ENCODE measurements around the gene SPINK8.

The SPINK8 gene

DNA sequence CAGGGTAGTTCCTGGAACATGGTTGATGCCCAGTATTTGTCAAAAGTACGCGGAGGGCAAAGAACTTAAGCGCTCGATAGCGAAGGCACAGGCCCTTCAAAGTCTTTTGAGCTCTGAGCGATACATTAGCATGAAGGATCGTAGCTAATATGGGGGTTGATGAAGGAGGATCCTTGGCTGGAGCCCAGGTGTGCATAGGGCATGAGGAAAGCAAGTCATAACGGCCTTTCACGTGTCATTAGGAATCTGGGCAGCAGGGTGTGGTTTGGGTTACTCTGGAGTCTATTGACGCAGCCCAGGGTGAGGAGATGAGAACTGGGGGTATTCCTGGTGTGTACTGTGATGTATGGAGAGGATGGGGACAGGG lies 31.7 kb downstream of the SPINK8 start:
- Mint-ChIP-seq H3K27me3 (no peaks in the 10 kb centered on the region), H3K36me3 (ENCODE audit: low read depth) (peaks cover 43% of the 10 kb centered on the region), H3K4me3 (peak overlapping the region; percentile 95), H3K4me1 (peaks cover 44% of the 10 kb centered on the region), H3K27ac (peak overlapping the region; percentile 79), H3K9me3 (no peaks in the 10 kb centered on the region)
- DNase-seq, result peak; percentile 20
- peak; percentile 5 for ATAC-seq

DNA sequence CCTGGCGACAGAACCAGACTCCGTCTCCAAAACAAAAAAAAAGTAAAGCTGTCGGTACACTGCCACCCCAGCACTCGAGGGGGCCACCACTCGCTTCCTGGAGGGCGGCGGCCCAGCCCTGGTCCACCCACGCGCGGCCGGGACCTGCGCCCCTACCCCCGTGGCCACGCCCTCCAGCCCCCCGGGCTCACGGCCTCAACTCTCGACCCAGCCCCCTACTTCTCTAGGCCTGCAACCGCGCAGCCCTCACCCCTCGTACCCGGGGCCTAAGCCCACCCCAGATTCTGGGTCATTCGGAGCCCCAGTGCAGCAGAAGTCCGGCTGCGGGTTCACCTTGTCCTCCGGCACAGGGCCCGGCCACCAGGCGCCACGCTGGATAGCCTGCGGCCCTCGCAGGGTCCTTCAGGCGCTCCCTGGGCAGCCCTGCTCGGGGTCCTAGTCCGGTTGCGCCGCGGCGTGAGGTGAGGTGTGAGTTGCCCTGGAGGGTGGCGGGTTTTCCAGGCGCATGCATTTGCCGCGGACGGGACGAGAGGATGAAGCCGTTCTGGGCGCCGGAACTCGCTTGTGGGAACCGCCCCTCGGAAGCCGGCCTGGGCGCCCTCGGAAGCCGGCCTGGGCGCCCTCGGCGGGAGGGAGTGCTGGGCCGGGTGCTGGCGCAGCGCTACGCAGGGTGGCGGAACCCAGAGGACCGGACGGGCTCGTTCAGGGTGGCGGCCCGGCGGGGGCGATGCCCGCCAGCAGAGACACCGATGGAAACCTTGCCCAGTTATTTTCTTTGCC lies 32.3 kb downstream of the SPINK8 start, which contains the start of gene NME6:
Gene NME6, minus strand, starts transcription at position 348 of the 780 bp plus-strand sequence.
- Mint-ChIP-seq H3K9me3 (no peaks in the 10 kb centered on the region), H3K4me3 (peak within 1 kb of the TSS; percentile 95), H3K4me1 (peaks cover 44% of the 10 kb centered on the region), H3K27ac (peak within 1 kb of the TSS; percentile 79), H3K36me3 (ENCODE audit: low read depth) (peaks cover 49% of the 10 kb centered on the region), H3K27me3 (no peaks in the 10 kb centered on the region)
- ATAC-seq (peak; percentile 92), DNase-seq (peak; percentile 97)

DNA sequence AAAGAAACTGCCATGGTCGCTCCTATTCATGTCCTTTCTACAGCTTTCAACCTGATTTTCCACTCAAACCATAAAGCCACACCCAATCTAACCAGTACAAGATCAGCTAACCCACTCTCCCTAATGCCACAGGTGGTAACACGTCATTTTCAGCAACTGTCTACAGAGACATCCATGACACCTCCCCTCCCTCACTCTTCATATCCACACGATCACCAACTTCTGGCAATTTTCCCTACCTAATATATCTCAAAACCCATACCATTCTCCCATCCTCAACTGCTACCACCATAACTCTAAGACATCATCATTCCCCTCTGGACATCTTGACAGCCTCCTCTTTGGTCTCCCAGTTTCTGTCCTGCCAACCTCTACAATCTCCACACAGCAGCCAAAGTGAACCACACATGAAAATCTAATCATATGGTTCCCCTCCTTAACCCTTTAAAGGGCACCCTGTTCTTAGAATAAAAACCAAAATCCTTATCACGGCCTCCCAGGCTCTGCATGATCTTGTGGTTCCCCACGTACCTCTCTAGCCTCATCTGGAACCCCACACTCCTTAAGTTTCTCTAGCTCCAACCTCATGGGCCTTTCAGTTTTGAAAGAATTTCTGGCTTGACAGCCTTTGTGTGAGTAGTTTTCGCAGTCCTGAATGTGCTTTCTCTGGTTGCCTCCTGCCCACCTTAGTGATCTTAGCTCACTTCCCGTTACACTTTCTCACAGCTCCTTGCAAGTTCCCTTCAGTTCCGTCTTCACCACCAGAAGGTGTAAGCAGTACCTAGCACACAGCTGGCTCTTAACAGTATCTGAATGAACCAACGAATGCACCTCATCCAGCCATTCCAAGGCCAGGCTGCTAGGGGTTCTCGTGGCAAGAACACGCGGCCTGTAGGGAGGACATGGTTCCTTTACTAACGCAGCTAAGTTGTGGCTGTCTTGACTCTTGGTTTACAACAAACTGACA lies 33.4 kb downstream of the SPINK8 start:
- H3K36me3 Mint-ChIP-seq (ENCODE audit: low read depth), result peaks cover 56% of the 10 kb centered on the region
- H3K4me3 Mint-ChIP-seq, result peak overlapping the region; percentile 95
- H3K27ac Mint-ChIP-seq, result peak overlapping the region; percentile 79
- ATAC-seq (peak; percentile 35), DNase-seq (peak; percentile 38)
- H3K4me1 Mint-ChIP-seq, result peaks cover 44% of the 10 kb centered on the region
- H3K9me3 Mint-ChIP-seq, result no peaks in the 10 kb centered on the region
- H3K27me3 Mint-ChIP-seq, result no peaks in the 10 kb centered on the region

DNA sequence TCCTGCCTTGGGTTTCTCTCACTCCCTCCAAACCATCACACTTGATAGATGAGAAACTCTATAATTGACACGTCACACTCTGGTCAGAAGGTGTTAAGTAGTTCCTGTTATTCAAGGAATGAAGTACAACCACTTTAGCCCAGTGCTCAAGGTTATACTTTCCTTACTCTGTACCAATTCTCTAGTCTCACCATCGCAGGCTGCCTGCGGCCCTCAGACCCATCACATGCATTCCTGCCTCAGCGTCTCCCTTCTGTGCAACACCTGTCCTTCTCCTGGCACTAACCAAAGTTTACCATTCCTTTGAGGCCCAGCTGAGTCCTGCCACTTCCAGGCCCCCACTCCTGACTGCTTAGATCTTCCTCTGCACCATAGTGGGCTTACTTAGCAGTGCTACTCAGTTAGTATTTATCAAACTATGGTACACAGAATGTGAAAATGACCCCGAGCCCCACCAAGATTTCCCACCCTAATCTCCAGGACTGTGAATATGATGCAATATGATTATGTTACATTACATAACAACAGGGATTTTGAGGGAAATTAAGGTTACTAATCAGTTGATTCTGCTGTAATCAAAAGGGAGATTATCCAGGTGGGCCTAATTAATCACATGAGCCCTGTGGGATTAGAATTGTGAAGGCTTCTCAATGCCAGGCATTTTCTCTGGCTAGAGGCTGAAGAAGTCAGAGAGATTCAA lies 36.2 kb downstream of the SPINK8 start:
- DNase-seq (no peak), ATAC-seq (no peak)
- H3K4me1 Mint-ChIP-seq, result peaks cover 39% of the 10 kb centered on the region
- no peak overlapping the region for H3K4me3 Mint-ChIP-seq
- peak overlapping the region; percentile 9 for H3K27ac Mint-ChIP-seq
- H3K9me3 Mint-ChIP-seq, result no peaks in the 10 kb centered on the region
- H3K27me3 Mint-ChIP-seq, result no peaks in the 10 kb centered on the region
- peaks cover 65% of the 10 kb centered on the region for H3K36me3 Mint-ChIP-seq (ENCODE audit: low read depth)

DNA sequence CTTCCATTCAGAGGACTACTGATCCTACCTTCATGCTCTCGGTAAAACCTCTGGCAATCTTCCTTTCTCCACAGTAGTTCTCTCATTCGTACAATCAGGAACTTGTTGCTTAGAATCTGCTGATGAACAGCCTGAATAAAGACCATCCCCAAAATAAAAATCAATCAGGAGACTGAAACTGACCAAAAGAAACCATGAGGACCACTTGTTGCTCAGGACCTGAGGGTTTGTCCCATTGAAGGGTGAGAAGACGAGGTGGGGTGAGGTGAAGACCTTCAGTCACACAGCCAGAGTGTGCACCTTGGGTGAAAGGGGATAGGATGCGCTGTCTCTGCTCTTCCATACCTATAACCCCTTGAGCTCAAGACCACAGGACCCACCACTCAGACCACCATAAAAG lies 36.8 kb downstream of the SPINK8 start:
- DNase-seq, result no peak
- Mint-ChIP-seq H3K4me1 (peaks cover 33% of the 10 kb centered on the region), H3K27me3 (no peaks in the 10 kb centered on the region), H3K9me3 (no peaks in the 10 kb centered on the region), H3K27ac (no peak overlapping the region), H3K36me3 (ENCODE audit: low read depth) (peaks cover 66% of the 10 kb centered on the region), H3K4me3 (no peak overlapping the region)
- no peak for ATAC-seq

DNA sequence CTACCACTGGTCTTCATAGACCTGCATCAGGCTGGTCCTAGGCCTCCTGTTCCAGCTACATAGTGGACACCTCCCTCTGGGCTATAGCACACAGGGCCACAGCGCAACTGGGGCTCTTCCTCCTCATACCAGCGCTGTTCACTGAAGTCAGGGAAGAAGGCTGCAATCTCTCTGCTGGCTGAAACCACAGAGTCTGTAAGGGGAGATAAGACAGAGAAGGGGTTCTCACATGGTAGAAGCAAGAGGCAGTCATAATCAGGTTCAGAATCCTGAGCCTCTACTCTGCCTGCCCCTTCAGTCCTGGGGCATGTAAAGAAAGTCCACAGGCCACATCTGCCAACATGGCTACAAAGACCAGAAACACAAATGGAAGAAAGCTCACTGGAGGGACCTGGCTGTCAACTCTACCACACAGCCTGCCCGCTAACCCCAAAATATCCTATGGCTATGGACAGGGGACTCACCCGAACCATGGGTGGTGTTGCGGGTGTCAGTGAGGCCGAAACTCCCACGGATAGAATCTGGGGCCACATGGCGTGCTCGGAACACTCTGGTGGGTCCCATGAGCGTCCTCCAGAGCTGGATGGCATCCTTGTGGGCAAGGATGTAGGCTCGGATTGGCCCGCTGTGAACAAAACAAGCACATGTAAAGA lies 38.7 kb downstream of the SPINK8 start:
- ATAC-seq, result no peak
- H3K4me3 Mint-ChIP-seq, result no peak overlapping the region
- H3K36me3 Mint-ChIP-seq (ENCODE audit: low read depth), result peaks cover 62% of the 10 kb centered on the region
- H3K27me3 Mint-ChIP-seq, result no peaks in the 10 kb centered on the region
- H3K27ac Mint-ChIP-seq, result no peak overlapping the region
- H3K9me3 Mint-ChIP-seq, result no peaks in the 10 kb centered on the region
- peaks cover 25% of the 10 kb centered on the region for H3K4me1 Mint-ChIP-seq
- no peak for DNase-seq

DNA sequence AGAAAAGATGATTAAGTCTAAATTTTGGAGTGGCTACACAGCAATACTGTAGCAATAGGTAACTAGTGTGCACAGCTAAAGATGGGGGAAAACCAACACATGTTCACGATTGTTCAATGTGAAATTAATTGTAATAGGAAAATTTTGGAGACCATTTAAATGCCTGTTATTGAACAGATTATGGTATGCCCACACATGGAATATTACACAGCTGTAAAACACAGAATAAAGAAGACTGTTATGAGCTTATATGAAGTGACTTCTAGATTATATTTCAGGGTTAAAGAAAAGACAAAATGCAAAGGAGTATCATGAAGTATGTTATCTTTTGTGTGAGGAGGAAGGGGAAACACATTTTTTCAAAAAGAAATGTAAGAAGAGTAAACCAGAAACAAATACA lies 43.8 kb downstream of the SPINK8 start:
- no peak for DNase-seq
- H3K27ac Mint-ChIP-seq, result no peak overlapping the region
- H3K9me3 Mint-ChIP-seq, result no peaks in the 10 kb centered on the region
- no peak overlapping the region for H3K4me3 Mint-ChIP-seq
- no peak for ATAC-seq
- H3K27me3 Mint-ChIP-seq, result no peaks in the 10 kb centered on the region
- H3K4me1 Mint-ChIP-seq, result no peaks in the 10 kb centered on the region
- peaks cover 32% of the 10 kb centered on the region for H3K36me3 Mint-ChIP-seq (ENCODE audit: low read depth)

DNA sequence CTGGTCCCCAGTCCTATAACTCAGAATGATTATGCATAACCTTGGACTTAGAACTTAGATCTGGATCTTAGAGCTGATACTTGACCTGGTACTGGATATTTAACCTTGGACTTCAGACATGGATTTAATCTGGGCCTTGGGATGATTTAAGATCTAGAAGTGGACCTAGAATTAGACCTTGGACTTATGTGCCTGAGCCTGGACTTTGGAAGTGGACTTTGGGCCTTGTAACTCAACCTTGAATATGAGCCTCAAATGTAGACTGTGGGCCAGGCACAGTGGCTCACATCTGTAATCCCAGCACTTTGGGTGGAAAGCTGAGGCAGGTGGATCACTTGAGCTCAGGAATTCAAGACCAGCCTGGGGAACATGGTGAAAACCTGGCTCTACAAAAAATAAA lies 46.4 kb downstream of the SPINK8 start:
- Mint-ChIP-seq H3K27me3 (no peaks in the 10 kb centered on the region), H3K36me3 (ENCODE audit: low read depth) (peaks cover 14% of the 10 kb centered on the region), H3K4me3 (no peak overlapping the region), H3K27ac (no peak overlapping the region), H3K9me3 (no peaks in the 10 kb centered on the region), H3K4me1 (no peaks in the 10 kb centered on the region)
- DNase-seq, result no peak
- no peak for ATAC-seq

DNA sequence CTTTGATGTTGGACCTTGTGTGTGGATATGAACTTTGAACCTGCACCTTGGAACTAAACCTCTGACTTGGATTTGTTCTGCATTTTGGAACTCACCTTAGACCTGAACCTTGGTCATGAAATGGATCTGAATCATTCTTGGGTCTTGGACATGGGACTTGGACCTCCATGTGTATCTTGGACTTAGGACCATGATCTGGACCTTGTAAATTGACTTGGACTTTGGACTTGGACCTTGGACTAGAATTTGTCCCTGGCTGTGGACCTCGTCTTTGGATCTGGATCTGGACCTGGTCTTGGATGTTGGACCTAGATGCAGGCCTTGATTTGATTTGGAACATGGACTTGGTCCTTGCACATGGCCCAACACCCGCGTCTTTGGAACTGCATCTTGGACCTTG lies 47.2 kb downstream of the SPINK8 start:
- Mint-ChIP-seq H3K27me3 (no peaks in the 10 kb centered on the region), H3K9me3 (no peaks in the 10 kb centered on the region), H3K36me3 (ENCODE audit: low read depth) (peaks cover 13% of the 10 kb centered on the region), H3K4me1 (no peaks in the 10 kb centered on the region), H3K27ac (no peak overlapping the region), H3K4me3 (no peak overlapping the region)
- DNase-seq (no peak), ATAC-seq (no peak)

DNA sequence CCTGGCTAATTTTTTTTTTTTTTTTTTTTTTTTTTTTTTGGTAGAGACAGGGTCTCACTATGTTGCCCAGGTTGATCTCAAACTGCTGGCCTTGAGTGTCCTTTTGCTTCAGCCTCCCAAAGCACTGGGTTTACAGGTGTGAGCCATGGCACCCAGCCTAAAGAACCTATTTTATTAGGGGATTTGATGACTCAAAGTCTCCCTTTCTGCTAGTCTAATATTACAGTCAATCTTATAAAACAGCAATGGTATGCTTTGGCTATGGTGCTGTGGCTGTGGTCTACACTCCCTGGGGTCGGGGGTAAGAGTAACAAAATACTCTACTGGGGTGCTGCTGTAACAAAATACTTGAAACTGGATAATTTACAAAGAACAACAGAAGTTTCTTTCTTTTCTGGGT lies 47.8 kb downstream of the SPINK8 start:
- no peaks in the 10 kb centered on the region for H3K27me3 Mint-ChIP-seq
- DNase-seq, result no peak
- peaks cover 10% of the 10 kb centered on the region for H3K36me3 Mint-ChIP-seq (ENCODE audit: low read depth)
- no peak overlapping the region for H3K27ac Mint-ChIP-seq
- no peaks in the 10 kb centered on the region for H3K9me3 Mint-ChIP-seq
- H3K4me3 Mint-ChIP-seq, result no peak overlapping the region
- H3K4me1 Mint-ChIP-seq, result no peaks in the 10 kb centered on the region
- ATAC-seq, result no peak

DNA sequence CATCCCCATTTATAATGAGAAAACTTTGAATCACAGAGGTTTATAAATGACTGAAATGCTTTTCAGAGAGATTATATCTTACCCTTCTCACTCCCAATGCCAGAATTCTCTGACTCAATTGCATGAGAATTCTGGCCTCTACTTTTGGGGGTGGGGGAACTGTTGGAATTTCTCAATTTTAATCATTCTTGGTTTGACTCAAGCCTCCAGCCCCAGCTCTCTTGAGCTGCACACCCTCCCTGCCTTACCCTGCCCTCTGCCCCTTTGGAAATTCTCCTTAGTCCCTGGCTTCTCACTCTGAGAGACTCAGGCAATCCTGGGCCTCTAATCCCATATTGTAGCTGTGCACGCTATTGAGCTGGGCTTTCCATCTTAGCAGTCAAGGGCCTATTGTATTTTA lies 48.3 kb downstream of the SPINK8 start:
- DNase-seq (no peak), ATAC-seq (no peak)
- no peaks in the 10 kb centered on the region for H3K27me3 Mint-ChIP-seq
- H3K27ac Mint-ChIP-seq, result no peak overlapping the region
- no peaks in the 10 kb centered on the region for H3K9me3 Mint-ChIP-seq
- no peak overlapping the region for H3K4me3 Mint-ChIP-seq
- H3K4me1 Mint-ChIP-seq, result no peaks in the 10 kb centered on the region
- H3K36me3 Mint-ChIP-seq (ENCODE audit: low read depth), result peaks cover 10% of the 10 kb centered on the region

DNA sequence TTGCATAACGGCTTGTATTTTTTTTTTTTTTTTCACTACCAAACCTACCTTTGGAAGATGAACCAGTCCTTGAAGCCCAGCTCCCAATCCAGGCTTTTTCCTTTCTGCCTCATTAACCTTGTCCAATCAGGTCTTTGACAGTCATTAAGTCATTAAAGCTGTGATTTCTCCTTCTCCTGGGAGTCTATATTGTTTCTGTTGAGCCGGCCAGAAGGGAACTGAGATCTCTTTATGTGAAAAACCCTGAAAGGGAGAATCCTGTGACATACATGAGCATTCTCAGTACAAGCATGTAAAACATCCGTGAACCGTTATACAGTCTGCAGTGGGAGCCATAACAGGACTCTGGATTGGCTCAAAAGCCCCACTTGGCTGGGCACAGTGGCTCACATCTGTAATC lies 52.6 kb downstream of the SPINK8 start:
- no peaks in the 10 kb centered on the region for H3K9me3 Mint-ChIP-seq
- H3K4me3 Mint-ChIP-seq, result no peak overlapping the region
- no peak overlapping the region for H3K27ac Mint-ChIP-seq
- no peak for ATAC-seq
- DNase-seq, result no peak
- H3K27me3 Mint-ChIP-seq, result no peaks in the 10 kb centered on the region
- peaks cover 2% of the 10 kb centered on the region for H3K36me3 Mint-ChIP-seq (ENCODE audit: low read depth)
- H3K4me1 Mint-ChIP-seq, result no peaks in the 10 kb centered on the region

DNA sequence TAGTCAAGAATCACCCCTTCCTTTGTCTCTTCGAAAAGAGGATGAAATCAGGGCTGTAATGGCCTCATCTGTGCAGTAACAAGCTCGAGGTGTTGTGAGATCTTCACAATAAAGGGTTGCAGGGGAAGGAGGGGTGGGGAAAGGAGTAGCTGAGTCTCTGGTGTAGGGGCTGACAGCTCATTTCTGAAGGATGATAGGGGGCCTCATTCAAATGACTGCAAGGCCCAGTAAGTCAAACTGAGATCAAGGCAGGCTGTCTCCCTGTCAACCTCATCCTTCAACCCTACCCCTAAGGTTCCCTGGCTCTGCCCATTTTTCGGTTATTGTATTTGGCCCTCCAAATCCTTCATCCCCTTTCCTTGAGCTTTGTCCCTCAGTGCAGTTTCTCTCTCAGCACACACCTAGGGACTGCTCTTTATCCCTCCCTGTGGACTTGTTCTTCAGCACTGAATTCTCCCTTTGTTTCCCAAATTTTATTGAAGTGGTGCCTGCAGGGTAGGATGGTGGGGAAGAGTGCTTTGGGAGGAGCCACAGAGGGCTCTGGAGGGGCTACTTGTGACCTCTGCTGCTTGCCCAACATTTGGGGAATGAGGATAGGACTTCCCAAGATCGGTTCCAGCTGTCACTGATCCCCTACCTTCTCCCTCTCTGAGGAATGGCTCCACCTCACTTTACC lies 54.4 kb downstream of the SPINK8 start:
- Mint-ChIP-seq H3K27me3 (no peaks in the 10 kb centered on the region), H3K4me3 (no peak overlapping the region), H3K9me3 (no peaks in the 10 kb centered on the region), H3K4me1 (no peaks in the 10 kb centered on the region), H3K27ac (no peak overlapping the region), H3K36me3 (ENCODE audit: low read depth) (peaks cover 2% of the 10 kb centered on the region)
- no peak for ATAC-seq
- DNase-seq, result no peak
